ENCODE data around the gene KRTAP10-4. TPM values are rescaled to one million over a fixed set of nuclear protein-coding genes. Genes with fewer than 3 reads are reported as not detected.

KRTAP10-4 gene
- total and polyA plus RNA-seq, 2 donors from 2014 or later = not detected

- FAIRE-seq = no peak
- Histone ChIP-seq H3K27me3 (ENCODE audit: control insufficient read depth, insufficient read depth, low read length) (no peaks in the 10 kb centered on the region), H3K27ac (ENCODE audit: low read depth in 2 of 2, low read length in 2 of 2) (no peak overlapping the region), H3K9ac (ENCODE audit: low read length in 3 of 3) (no peak overlapping the region), H3K4me1 (ENCODE audit: control insufficient read depth in 2 of 3, insufficient read depth in 2 of 3, low read depth in 1 of 3, low read length in 3 of 3) (no peaks in the 10 kb centered on the region), H3K9me3 (ENCODE audit: control insufficient read depth in 2 of 3, insufficient read depth in 1 of 3, low read length in 3 of 3) (no peaks in the 10 kb centered on the region), H3K4me3 (ENCODE audit: low read length in 3 of 3) (no peak overlapping the region), H3K36me3 (ENCODE audit: control insufficient read depth in 2 of 3, insufficient read depth in 3 of 3, low read length in 3 of 3) (no peaks in the 10 kb centered on the region)
- peak in 1 of 5 donors; percentile 60 for DNase-seq
- intact Hi-C loops (cut with DNase I) = no loop called here
- no peak for TF ChIP-seq CTCF (IDR thresholded peaks at IDR 0.05; ENCODE audit: borderline replicate concordance, extremely low read depth, insufficient read depth)
Measured at GRCh38 chr21:44568261-44568660, 5.3 kb upstream of the KRTAP10-4 start.

GRCh38 chr21:44568667-44569556 is 4.6 kb upstream of the KRTAP10-4 start:
- Histone ChIP-seq H3K9me3 (ENCODE audit: control insufficient read depth in 2 of 3, insufficient read depth in 1 of 3, low read length in 3 of 3) (no peaks in the 10 kb centered on the region), H3K27ac (ENCODE audit: low read depth in 2 of 2, low read length in 2 of 2) (no peak overlapping the region), H3K36me3 (ENCODE audit: control insufficient read depth in 2 of 3, insufficient read depth in 3 of 3, low read length in 3 of 3) (no peaks in the 10 kb centered on the region), H3K4me1 (ENCODE audit: control insufficient read depth in 2 of 3, insufficient read depth in 2 of 3, low read depth in 1 of 3, low read length in 3 of 3) (no peaks in the 10 kb centered on the region), H3K9ac (ENCODE audit: low read length in 3 of 3) (no peak overlapping the region), H3K27me3 (ENCODE audit: control insufficient read depth, insufficient read depth, low read length) (no peaks in the 10 kb centered on the region), H3K4me3 (ENCODE audit: low read length in 3 of 3) (no peak overlapping the region)
- intact Hi-C loops (cut with DNase I) = no loop called here
- no peak for FAIRE-seq
- DNase-seq = peak in 1 of 5 donors; percentile 43
- no peak for TF ChIP-seq CTCF (IDR thresholded peaks at IDR 0.05; ENCODE audit: borderline replicate concordance, extremely low read depth, insufficient read depth)

GRCh38 chr21:44569861-44570517 is 3.5 kb upstream of the KRTAP10-4 start:
- TF ChIP-seq CTCF (IDR thresholded peaks at IDR 0.05; ENCODE audit: borderline replicate concordance, extremely low read depth, insufficient read depth) = no peak
- peak in 1 of 5 donors; percentile 35 for DNase-seq
- no peak overlapping the region for H3K4me3 ChIP-seq (ENCODE audit: low read length in 3 of 3)
- intact Hi-C loops (cut with DNase I) = no loop called here
- FAIRE-seq = no peak
- H3K9ac ChIP-seq (ENCODE audit: low read length in 3 of 3) = no peak overlapping the region
- no peaks in the 10 kb centered on the region for H3K4me1 ChIP-seq (ENCODE audit: control insufficient read depth in 2 of 3, insufficient read depth in 2 of 3, low read depth in 1 of 3, low read length in 3 of 3)
- no peaks in the 10 kb centered on the region for H3K9me3 ChIP-seq (ENCODE audit: control insufficient read depth in 2 of 3, insufficient read depth in 1 of 3, low read length in 3 of 3)
- H3K36me3 ChIP-seq (ENCODE audit: control insufficient read depth in 2 of 3, insufficient read depth in 3 of 3, low read length in 3 of 3) = no peaks in the 10 kb centered on the region
- H3K27me3 ChIP-seq (ENCODE audit: control insufficient read depth, insufficient read depth, low read length) = no peaks in the 10 kb centered on the region
- H3K27ac ChIP-seq (ENCODE audit: low read depth in 2 of 2, low read length in 2 of 2) = no peak overlapping the region

Data from kidney (tissue), 14 donors.